Activated CD4-positive, alpha-beta T cell treated with anti-CD3 and anti-CD28 coated beads for 1 hour (primary cell): ENCODE data around the gene GPD1L.
"Not testable (repeated sequence)": the region's sequence is repeated elsewhere in the genome, so short reads cannot be mapped to it uniquely, and the experiment has no call there.

Source experiments
- DNase-seq: peaks from one replicate; pipeline ENCODE4 v3.0.0-alpha.2; 2020

Gene GPD1L

DNA sequence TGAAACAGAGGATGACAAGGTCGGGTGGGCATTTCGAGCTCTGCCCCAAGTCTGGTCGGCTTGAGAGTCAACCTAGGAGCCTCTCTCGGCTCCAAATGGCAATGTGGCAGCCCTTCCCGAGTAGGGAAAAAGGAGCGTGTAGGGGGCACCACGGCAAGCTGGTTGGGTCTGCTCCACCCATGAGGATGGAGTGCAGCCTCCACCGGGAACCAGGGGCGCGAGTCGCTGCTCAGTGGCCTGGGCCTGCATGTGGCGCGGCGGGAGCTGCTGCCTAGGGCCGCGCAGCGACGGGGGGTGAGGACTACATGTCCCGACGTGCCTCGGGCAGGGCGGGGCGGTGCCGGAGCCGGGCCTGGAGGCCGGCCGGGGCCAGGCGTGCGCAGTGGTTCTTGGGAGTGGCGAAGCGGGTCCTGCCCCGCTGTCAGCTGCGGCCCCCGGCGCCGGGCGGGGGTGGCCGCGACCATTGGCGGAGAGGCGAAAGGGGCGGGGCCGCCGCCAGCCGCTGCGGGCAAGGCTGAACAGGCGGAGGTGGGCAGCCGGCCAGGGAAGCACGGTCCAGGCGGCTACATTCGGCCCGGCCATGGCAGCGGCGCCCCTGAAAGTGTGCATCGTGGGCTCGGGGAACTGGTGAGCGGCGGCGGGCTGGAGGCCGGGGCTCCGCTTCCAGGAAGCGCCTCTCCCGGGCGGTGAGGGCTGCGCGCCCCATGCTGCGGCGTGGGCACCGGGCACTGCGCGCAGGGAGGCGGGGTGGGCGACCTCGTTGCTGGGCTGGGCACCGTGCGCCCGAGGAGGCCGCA lies at the start of gene GPD1L:
Gene GPD1L (plus strand): TSS at position 489 of the 797 bp plus-strand sequence. CDS start 92 bp downstream, at position 581.
- DNase-seq: peak; percentile 86

- DNase-seq: not testable (repeated sequence)
Measured at GRCh38 chr3:32058465-32058864, 48.0 kb upstream of the GPD1L start.

DNA sequence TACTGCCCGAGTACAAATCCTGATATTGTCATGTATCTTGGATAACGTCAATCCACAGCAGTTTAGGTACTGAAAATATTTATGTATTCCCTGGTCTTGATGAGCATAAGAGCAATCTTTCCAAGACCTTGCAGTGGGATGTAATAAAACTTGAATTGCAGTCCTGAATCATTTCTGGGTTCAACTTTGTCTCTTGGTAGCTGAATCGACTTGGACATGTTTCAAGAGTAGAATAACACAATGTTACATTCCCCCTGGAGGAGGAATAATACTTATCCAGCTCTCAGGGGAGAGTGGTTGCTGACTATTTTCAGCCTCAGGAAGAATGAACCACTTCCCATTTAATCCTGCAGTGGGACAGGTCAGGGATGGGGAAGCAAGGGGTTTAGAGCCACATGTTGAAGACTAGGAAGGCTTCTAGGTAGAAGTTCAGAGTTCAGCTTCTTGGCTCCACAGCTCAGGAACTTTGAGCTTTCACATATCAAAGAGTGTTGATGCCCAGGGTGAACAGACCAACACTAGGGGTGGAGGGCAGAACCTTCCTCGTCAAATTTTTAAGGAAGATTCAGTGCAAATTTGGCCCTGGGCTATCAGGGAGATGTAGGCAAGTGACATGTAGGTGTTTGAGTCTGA lies 43.4 kb upstream of the GPD1L start:
- DNase-seq: no peak

DNA sequence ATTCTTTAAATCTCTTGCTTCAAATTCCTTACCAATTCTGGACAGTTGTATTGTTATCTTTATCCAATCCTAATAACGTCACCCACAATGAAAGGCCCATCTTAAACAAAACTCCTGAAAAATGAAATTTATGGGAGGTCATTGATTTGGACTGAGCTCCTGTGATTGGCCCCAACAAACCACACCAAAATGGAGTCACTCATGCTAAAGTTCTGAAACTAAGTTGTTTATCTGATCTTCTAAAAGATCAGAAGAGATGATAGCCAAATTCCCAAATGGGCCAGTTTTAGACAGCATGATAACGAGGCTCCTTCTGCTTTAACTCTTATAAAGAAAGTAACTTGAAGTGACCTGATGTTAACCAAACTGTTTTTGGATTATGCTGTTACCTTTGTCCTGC lies 39.7 kb upstream of the GPD1L start:
- DNase-seq: no peak

- not testable (repeated sequence) for DNase-seq
Measured at GRCh38 chr3:32074194-32074593, 32.2 kb upstream of the GPD1L start.

DNA sequence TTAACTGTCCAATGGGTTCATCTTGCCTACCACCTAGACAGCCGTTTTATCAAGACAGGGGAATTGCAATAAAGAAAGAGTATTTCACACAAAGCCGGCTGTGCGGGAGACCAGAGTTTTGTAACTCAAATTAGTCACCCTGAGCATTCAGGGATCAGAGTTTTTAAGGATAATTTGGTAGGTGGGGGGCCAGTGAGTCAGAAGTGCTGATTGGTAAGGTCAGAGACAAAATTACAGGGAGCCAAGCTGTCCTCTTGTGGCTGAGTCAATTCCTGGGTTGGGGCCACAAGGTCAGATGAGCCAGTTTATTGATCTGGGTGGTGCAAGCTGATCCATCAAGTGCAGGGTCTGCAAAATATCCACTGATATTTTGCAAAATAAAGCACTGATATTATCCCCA lies 29.9 kb upstream of the GPD1L start:
- no peak for DNase-seq

GRCh38 chr3:32077260-32078084 lies 28.9 kb upstream of the GPD1L start:
- no peak for DNase-seq

- no peak for DNase-seq
Measured at GRCh38 chr3:32078085-32078634, 28.3 kb upstream of the GPD1L start.

DNA sequence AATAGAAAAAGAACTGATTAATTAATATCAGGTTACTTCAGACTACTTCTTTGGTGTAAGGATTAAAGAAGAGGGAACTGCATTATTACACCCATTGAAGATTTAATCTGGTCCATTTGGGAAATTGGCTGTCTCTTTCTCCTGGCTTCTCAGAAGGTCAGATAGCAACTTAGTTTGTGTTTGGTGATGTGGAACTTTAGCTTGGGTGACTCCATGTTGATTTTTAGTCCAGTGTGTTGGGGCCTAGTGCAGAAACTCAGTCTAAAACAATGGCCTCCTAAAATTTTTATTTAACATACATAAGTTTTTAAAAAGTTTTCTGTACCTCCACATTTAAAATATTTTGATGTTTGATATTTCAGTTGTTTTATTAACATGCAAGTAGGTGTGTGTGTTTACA lies 27.6 kb upstream of the GPD1L start:
- DNase-seq: no peak

DNA sequence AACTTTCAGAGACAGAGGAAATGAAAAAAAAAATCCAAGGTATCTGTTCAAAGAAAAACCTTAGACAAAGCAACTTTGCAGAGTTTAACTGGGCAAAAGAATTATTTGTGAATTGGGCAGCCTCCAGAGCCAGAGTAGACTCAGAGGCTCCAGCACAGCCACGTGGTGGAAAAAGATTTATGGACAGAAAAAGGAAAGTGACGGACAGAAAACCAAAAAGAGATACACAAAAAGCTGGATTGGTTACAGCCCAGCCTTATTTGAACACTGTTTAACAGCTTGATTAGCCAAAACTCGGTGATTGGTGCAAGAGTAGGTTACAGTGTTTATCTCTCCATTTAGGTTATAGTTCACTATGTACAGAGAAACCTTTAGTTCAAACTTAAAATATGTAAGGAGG lies 23.7 kb upstream of the GPD1L start:
- DNase-seq: no peak

DNA sequence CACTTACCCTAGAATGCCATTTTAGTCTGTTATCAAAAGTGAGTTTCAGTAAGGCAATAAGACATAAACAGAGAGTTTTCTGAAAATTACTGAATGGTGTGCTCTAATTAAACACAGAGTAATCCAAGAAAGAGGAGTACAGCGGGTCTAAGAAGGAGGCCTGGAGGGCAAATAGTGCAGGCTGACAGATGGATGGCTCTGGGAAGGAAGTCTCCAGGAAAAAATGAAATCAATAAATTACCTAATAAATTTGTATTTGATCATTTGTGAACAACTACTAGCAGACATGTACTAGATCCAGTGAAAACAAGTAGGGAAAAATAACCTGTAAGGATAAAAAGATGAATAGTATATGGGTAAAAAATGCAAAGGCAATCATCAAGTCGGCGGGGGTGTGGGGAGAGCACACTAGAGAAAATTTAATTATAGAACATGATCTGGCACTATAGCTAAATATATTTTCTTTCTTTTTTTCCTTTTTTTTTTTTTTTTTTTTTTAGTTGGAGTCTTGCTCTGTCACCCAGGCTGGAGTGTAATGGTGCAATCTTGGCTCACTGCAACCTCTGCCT lies 22.6 kb upstream of the GPD1L start:
- no peak for DNase-seq

DNA sequence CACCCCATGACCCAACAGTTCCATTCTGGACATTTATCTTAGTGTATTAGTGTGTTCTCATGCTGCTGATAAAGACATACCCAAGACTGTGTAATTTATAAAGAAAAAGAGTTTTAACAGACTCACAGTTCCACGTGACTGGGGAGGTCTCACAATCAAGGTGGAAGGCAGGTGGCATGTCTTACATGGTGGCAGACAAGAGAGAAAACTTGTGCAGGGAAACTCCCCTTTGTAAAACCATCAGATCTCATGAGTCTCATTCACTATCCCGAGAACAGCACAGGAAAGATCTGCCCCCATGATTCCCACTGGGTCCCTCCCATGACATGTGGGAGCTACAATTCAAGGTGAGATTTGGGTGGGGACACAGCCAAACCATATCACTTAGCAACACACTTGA lies 21.6 kb upstream of the GPD1L start:
- no peak for DNase-seq

DNA sequence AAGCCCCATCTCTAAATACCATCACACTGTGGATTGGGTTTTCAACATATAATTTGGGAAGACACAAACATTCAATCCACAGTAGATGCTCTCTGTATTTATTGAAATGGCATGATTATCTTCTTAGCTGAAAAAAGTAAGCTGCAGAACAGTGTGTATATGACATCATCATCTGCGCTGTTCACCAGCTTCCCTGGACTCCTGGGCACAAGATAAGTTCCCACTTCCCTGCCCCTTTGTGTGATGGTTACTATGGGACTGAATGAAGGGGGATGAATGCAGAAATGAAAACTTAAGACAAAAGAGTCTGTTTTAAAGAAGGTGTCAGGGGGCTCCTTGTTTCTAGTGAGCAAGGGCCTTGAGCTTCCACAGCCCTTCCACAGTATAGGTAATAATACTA lies 20.0 kb upstream of the GPD1L start:
- no peak for DNase-seq

DNA sequence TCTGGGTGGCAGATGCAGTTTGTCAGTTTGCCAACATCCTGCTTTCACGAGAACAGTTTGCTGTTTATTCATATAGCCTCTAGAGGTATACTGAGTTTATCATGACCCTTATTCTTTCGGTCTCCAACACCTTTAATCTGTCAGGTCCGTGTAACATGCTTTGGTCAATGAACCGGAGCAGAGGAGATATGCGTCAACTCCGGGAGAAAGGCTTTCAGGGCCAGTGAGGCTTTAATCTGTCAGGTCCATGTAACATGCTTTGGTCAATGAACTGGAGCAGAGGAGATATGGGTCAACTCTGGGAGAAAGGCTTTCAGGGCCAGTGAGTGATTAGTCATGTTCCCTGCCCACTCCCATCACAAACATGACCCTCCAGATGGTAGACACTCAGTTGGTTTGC lies 16.9 kb upstream of the GPD1L start:
- no peak for DNase-seq

GRCh38 chr3:32093204-32093603 lies 13.2 kb upstream of the GPD1L start:
- no peak for DNase-seq

DNA sequence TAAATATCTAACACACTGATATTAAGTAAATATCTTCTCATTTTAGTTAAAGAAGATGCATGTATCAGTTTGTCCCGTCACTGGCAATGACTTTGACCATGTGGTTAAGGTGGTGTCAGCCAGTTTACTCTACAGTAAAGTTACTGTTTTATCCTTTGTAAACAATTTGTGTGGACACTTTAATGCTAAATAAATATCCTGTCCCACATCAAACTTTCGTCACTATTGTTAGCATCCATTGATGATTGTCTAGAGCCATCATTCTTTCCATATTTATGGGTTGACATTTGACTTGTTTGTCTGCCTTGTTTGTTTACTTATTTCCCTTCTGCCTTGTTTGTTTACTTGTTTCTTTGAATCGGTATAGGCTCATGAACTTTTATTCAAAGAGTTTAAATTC lies 11.0 kb upstream of the GPD1L start:
- DNase-seq: no peak

DNA sequence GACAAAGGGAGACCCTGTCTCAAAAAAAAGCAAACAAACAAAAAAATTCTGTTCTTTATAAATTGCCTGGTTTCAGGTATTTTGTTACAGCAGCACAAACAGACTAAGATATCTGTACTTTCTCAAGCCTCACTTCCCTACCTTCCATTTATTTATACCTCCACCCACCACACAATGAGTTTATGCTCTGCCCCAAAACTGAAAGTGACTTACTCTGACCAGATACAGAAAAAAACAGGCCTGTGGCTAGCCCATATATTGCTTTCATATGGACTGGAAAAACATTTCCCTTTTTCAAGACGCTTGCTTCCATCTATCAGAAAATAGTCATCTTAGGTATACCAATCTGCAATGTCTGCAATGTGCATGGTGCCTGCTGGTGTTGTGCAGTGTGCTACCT lies 8.7 kb upstream of the GPD1L start:
- no peak for DNase-seq

DNA sequence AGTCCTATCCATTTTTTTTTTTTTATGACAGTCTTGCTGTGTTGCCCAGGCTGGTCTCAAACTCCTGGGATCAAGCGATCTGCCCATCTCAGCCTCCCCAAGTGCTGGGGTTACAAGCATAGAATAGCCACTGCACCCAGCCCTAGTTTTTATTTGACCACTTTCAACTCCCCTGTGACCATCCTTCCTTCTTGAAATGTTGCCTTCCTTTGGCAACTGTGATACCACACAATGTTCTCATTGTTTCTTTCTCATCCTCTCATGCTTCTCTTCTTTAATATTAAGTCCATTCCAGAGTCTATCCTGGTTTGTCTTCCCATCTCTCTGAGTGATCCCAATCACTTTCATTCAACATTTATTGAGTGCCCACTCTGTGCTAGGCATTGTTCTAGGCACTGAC lies 7.9 kb upstream of the GPD1L start:
- DNase-seq: no peak

DNA sequence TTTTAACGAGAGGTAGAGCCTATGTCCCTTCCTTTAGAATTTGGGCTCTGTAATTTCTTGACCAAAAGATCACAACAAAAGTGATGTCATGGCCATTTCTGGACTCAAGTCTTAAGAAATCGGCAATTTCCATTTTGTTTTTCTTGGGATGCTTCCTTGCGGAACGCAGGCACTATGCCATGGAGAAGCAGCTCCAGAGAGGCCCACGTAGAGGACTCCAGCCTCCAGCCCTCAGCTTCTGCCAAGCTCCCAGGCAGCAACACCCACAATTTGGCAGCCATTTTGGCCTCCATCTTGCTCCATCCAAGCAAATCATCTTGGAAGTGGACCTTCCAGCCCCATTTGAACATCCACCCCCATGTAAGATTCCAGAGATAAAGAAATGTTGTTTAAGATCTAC lies 6.0 kb upstream of the GPD1L start:
- no peak for DNase-seq

GRCh38 chr3:32102289-32102688 lies 4.1 kb upstream of the GPD1L start:
- DNase-seq: no peak

DNA sequence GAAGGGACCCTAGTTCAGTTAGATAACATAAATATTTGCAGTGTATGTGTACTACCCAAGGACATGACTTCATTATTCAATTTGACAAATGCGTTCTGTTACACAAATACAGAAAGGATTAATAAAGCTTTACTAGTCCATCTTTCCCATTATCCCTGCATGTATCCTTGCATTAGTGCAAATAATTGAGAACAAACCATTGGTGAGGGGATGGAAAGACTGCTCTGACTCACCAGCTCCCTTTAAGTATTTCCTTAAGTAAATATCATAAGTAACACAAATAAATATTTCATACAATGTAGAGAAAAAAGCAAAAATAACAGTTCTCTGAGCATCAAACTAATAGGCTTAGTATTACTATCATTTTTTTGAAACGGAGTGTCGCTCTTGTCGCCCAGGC lies 1.9 kb upstream of the GPD1L start:
- DNase-seq: no peak

DNA sequence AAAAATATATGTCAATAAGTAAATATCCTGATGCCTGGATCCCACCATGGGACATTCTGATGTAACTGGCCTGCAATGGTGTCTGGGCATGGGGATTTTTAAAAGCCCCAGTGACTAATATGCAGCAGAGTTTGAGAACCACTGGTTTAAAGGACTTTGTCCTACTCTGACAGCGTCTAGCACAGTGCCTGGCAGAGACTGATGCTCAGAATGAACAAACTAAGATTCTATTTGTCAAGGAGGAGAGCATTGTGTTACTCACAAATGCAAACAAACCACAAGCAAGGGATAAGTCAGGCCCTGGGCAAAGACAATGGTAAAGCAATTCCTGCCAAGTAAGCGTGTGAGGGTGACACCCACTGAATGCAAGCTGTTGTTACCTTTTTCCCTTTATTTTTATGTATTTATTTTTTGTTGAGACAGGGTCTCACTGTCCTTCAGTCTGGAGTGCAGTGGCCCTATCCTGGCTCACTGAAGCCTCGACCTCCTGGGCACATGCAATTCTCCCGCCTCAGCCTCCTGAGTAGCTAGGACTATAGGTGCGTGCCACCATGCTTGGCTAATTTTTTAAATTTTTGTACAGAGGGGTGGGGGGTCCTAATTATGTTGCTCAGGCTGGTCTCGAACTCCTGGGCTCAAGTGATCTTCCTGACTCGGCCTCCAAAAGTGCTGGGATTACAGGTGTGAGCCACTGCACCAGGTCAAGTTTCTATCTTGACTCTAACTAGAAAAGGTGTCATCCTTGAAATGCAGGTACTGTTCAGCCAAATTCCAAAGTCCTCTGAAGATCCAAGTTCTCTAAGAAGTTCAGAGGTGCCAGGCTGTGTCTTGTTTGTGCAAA lies 909 bp upstream of the GPD1L start:
- no peak for DNase-seq
